Suprapubic skin (tissue), 3 donors: Measurements from ENCODE around the gene PAXX.

Experiments
- EP300 ChIP-seq: sonication (generic); formaldehyde crosslinking; IDR thresholded peaks from one replicate; pipeline ENCODE4 v1.6.1; 2017; ENCODE audit warnings: antibody characterized with exemption
- TF ChIP-seq, protein P1 (sequence below), 2 donors: fragments of 200-600 bp in 1 of 2; fragments of 450-650 bp in 1 of 2; sonication (generic) in 1 of 2; IDR thresholded peaks; one replicate each; pipeline ENCODE4 v1.5.1; 2016 to 2019; ENCODE audit warnings: antibody characterized with exemption in 2 of 2, mild to moderate bottlenecking in 1 of 2, moderate library complexity in 1 of 2

GRCh38 chr9:137012694-137013570 is 20.7 kb downstream of the PAXX start:
- TF ChIP-seq, protein P1, sequence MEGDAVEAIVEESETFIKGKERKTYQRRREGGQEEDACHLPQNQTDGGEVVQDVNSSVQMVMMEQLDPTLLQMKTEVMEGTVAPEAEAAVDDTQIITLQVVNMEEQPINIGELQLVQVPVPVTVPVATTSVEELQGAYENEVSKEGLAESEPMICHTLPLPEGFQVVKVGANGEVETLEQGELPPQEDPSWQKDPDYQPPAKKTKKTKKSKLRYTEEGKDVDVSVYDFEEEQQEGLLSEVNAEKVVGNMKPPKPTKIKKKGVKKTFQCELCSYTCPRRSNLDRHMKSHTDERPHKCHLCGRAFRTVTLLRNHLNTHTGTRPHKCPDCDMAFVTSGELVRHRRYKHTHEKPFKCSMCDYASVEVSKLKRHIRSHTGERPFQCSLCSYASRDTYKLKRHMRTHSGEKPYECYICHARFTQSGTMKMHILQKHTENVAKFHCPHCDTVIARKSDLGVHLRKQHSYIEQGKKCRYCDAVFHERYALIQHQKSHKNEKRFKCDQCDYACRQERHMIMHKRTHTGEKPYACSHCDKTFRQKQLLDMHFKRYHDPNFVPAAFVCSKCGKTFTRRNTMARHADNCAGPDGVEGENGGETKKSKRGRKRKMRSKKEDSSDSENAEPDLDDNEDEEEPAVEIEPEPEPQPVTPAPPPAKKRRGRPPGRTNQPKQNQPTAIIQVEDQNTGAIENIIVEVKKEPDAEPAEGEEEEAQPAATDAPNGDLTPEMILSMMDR (IDR thresholded peaks at IDR 0.05), result no peak
- no peak for TF ChIP-seq EP300
